GM21390 (cell line): ENCODE measurements around the gene TNFRSF14.

Source experiments
- ATAC-seq: cut with Tn5 transposase; IDR thresholded peaks from one replicate; pipeline ENCODE4 v1.9.1; 2021; ENCODE audit not compliant: unreplicated experiment

TNFRSF14 gene

GRCh38 chr1:2586154-2587070 lies 30.2 kb downstream of the TNFRSF14 start, which contains the start of gene PRXL2B:
PRXL2B (plus strand) TSS chr1:2586777; CDS start chr1:2586886, 109 bp downstream.
- peak; percentile 60 for ATAC-seq

- peak; percentile 11 for ATAC-seq
These were observed 31.1 kb downstream of the TNFRSF14 start for GRCh38 chr1:2587071-2587859.

- ATAC-seq: no peak
These were observed 31.8 kb downstream of the TNFRSF14 start for GRCh38 chr1:2587860-2588571.

- no peak for ATAC-seq
These were observed 32.7 kb downstream of the TNFRSF14 start for GRCh38 chr1:2588661-2589430.

GRCh38 chr1:2589431-2590232 lies 33.5 kb downstream of the TNFRSF14 start:
- ATAC-seq: no peak

GRCh38 chr1:2590233-2591141 lies 34.3 kb downstream of the TNFRSF14 start:
- ATAC-seq: no peak

- no peak for ATAC-seq
These were observed 35.0 kb downstream of the TNFRSF14 start for GRCh38 chr1:2591233-2591580.

GRCh38 chr1:2591581-2592261 lies 35.5 kb downstream of the TNFRSF14 start:
- ATAC-seq: no peak

- ATAC-seq: no peak
These were observed 36.5 kb downstream of the TNFRSF14 start for GRCh38 chr1:2592672-2593071.

GRCh38 chr1:2593251-2593878 lies 37.2 kb downstream of the TNFRSF14 start:
- no peak for ATAC-seq

- no peak for ATAC-seq
These were observed 38.0 kb downstream of the TNFRSF14 start for GRCh38 chr1:2594001-2594640.

- ATAC-seq: no peak
These were observed 38.5 kb downstream of the TNFRSF14 start for GRCh38 chr1:2594641-2595131.

GRCh38 chr1:2595261-2595811 lies 39.2 kb downstream of the TNFRSF14 start:
- no peak for ATAC-seq

GRCh38 chr1:2595812-2596529 lies 39.8 kb downstream of the TNFRSF14 start:
- ATAC-seq: no peak

- no peak for ATAC-seq
These were observed 40.6 kb downstream of the TNFRSF14 start for GRCh38 chr1:2596530-2597333.
